Thymus (tissue), 11 donors: ENCODE data around the gene VN1R5. TPM values are rescaled to one million over a fixed set of nuclear protein-coding genes. Genes with fewer than 3 reads are reported as not detected.

Experiments
- DNase-seq, 9 donors: peaks; one replicate each; pipeline ENCODE4 v3.0.0-alpha.2; 2013; ENCODE audit warnings: low spot score in 9 of 9, low read depth in 6 of 9, missing footprints in 1 of 9
- H3K27ac ChIP-seq, 2 donors: one replicate each; pipeline ENCODE4 v1.5.1; 2013; ENCODE audit warnings: control low read depth in 1 of 2, low read depth in 1 of 2, low read length in 1 of 2, mild to moderate bottlenecking in 1 of 2, moderate library complexity in 1 of 2
- H3K27me3 ChIP-seq, 2 donors: one replicate each; pipeline ENCODE4 v1.5.1; 2013; ENCODE audit warnings: low read length in 1 of 2; ENCODE audit not compliant: control insufficient read depth in 2 of 2, insufficient read depth in 1 of 2
- H3K36me3 ChIP-seq, 2 donors: one replicate each; pipeline ENCODE4 v1.5.1; 2013; ENCODE audit warnings: low read length in 1 of 2, mild to moderate bottlenecking in 1 of 2, moderate library complexity in 1 of 2; ENCODE audit not compliant: control insufficient read depth in 2 of 2, insufficient read depth in 2 of 2
- H3K4me1 ChIP-seq, 2 donors: one replicate each; pipeline ENCODE4 v1.5.1; 2013; ENCODE audit warnings: low read length in 2 of 2; ENCODE audit not compliant: control insufficient read depth in 2 of 2, insufficient read depth in 2 of 2
- H3K4me3 ChIP-seq, 2 donors: one replicate each; pipeline ENCODE4 v1.5.1; 2013; ENCODE audit warnings: low read length in 2 of 2, control low read depth in 1 of 2, mild to moderate bottlenecking in 1 of 2
- H3K9me3 ChIP-seq, 2 donors: one replicate each; pipeline ENCODE4 v1.5.1; 2013; ENCODE audit warnings: low read length in 1 of 2, mild to moderate bottlenecking in 1 of 2; ENCODE audit not compliant: control insufficient read depth in 2 of 2, insufficient read depth in 1 of 2
- WGBS: extraction: QIAGEN DNeasy Blood & Tissue Kit; methylation state at CpG from one replicate; pipeline ENCODE4 v1.1.7; 2013; 5-methylcytosine and 5-hydroxymethylcytosine counted together
- polyA plus RNA-seq: library from polyadenylated mRNA; stranded (reverse); fragments of 200-250 nt; gene quantifications from one replicate; pipeline ENCODE4 v1.2.3, GENCODE V29; 2013
- total RNA-seq: library from RNA; stranded (reverse); fragments of 120-200 nt; gene quantifications from one replicate; pipeline ENCODE4 v1.2.4, GENCODE V29; 2013
- donor health status: healthy.

The VN1R5 gene
- total and polyA plus RNA-seq, 2 donors, result 0.02 TPM; not detected in 1

- WGBS, result 42% methylated on average over 5 of the region's 5 CpGs
- DNase-seq, result peak in 1 of 9 donors; percentile 60
- H3K36me3 ChIP-seq, result peaks cover 57 to 75% of the 10 kb centered on the region in 2 donors
- H3K27me3 ChIP-seq, result no peaks in the 10 kb centered on the region
- H3K9me3 ChIP-seq, result no peaks in the 10 kb centered on the region
- H3K4me1 ChIP-seq, result peaks cover 13 to 35% of the 10 kb centered on the region in 2 donors
- peak overlapping the region; percentile 61 to 66 for H3K27ac ChIP-seq
- no peak overlapping the region for H3K4me3 ChIP-seq
These were observed 47.3 kb downstream of the VN1R5 start for GRCh38 chr1:247303216-247303615.

GRCh38 chr1:247304031-247304430 is 48.2 kb downstream of the VN1R5 start:
- Histone ChIP-seq H3K4me1 (peaks cover 13 to 26% of the 10 kb centered on the region in 2 donors), H3K36me3 (peaks cover 63 to 76% of the 10 kb centered on the region in 2 donors), H3K9me3 (no peaks in the 10 kb centered on the region), H3K27ac (peak overlapping the region in 1 of 2 donors; percentile 61), H3K27me3 (no peaks in the 10 kb centered on the region), H3K4me3 (no peak overlapping the region)
- WGBS, result 97% methylated on average over 2 of the region's 2 CpGs
- DNase-seq, result no peak

Other genes starting within 250 kb of the VN1R5 start
- gene ZNF695, start 248.0 kb upstream of the VN1R5 start, total RNA-seq, result 3.0 TPM
- gene ZNF695, start 248.0 kb upstream of the VN1R5 start, polyA plus RNA-seq, result 0.48 TPM
- 4.7 TPM for gene ZNF670, start 177.3 kb upstream of the VN1R5 start, total RNA-seq
- 3.0 TPM for gene ZNF670, start 177.3 kb upstream of the VN1R5 start, polyA plus RNA-seq
- gene ZNF669, start 151.7 kb upstream of the VN1R5 start, total RNA-seq, result 14.8 TPM
- 10.0 TPM for gene ZNF669, start 151.7 kb upstream of the VN1R5 start, polyA plus RNA-seq
- 74.8 TPM for gene ZNF124, start 84.1 kb upstream of the VN1R5 start, total RNA-seq
- 3.8 TPM for gene ZNF124, start 84.1 kb upstream of the VN1R5 start, polyA plus RNA-seq
- 21.8 TPM for gene ZNF496, start 75.8 kb downstream of the VN1R5 start, total RNA-seq
- gene ZNF496, start 75.8 kb downstream of the VN1R5 start, polyA plus RNA-seq, result 40.0 TPM
- gene NLRP3, start 160.1 kb downstream of the VN1R5 start, total RNA-seq, result 1.7 TPM
- gene NLRP3, start 160.1 kb downstream of the VN1R5 start, polyA plus RNA-seq, result 2.6 TPM
- gene OR2B11, start 202.0 kb downstream of the VN1R5 start, total RNA-seq, result not detected
- 0.02 TPM for gene OR2B11, start 202.0 kb downstream of the VN1R5 start, polyA plus RNA-seq